KMS-11 (cell line): ENCODE results near the gene PTCH1.
A peak's percentile ranks its signal among the peaks of the same experiment; 100 is the strongest.

ENCODE experiments used
- H2AFZ ChIP-seq: fragments of 200-600 bp; sonication (generic); 2 replicates; pipeline ENCODE4 v1.6.1; 2016; ENCODE audit warnings: antibody characterized with exemption, mixed run types, low read depth
- H3K27ac ChIP-seq: fragments of 200-600 bp; sonication (generic); 2 replicates; pipeline ENCODE4 v1.6.1; 2016; ENCODE audit warnings: mild to moderate bottlenecking, mixed run types
- H3K27me3 ChIP-seq: fragments of 200-600 bp; sonication (generic); 2 replicates; pipeline ENCODE4 v1.6.1; 2017; ENCODE audit warnings: mild to moderate bottlenecking, low read depth, mixed run types, moderate library complexity; ENCODE audit not compliant: insufficient read depth
- H3K36me3 ChIP-seq: fragments of 200-600 bp; sonication (generic); 2 replicates; pipeline ENCODE4 v1.6.1; 2017; ENCODE audit warnings: mild to moderate bottlenecking, mixed run types; ENCODE audit not compliant: insufficient read depth
- H3K4me1 ChIP-seq: fragments of 200-600 bp; sonication (generic); 2 replicates; pipeline ENCODE4 v1.6.1; 2016; ENCODE audit warnings: mild to moderate bottlenecking, low read depth, mixed run types; ENCODE audit not compliant: poor library complexity, severe bottlenecking
- H3K4me2 ChIP-seq: fragments of 200-600 bp; sonication (generic); 2 replicates; pipeline ENCODE4 v1.7.0; 2016; ENCODE audit warnings: mild to moderate bottlenecking, mixed run types
- H3K4me3 ChIP-seq: fragments of 200-600 bp; sonication (generic); IDR thresholded peaks from 2 replicates; pipeline ENCODE4 v1.6.1; 2017; ENCODE audit warnings: low read depth, low read length, mixed read lengths; ENCODE audit not compliant: insufficient read depth
- H3K79me2 ChIP-seq: fragments of 200-600 bp; sonication (generic); 2 replicates; pipeline ENCODE4 v1.6.1; 2016; ENCODE audit warnings: low read depth, mixed run types; ENCODE audit not compliant: insufficient read depth
- H3K9ac ChIP-seq: fragments of 200-600 bp; sonication (generic); 2 replicates; pipeline ENCODE4 v1.6.1; 2016; ENCODE audit warnings: mild to moderate bottlenecking, mixed run types
- H4K20me1 ChIP-seq: fragments of 200-600 bp; sonication (generic); 2 replicates; pipeline ENCODE4 v1.6.1; 2016; ENCODE audit warnings: mild to moderate bottlenecking, mixed run types; ENCODE audit not compliant: insufficient read depth
- TF ChIP-seq, protein P1 (sequence below): fragments of 200-600 bp; sonication (generic); conservative IDR thresholded peaks from 2 replicates; pipeline ENCODE4 v1.6.1; 2017; ENCODE audit warnings: low read depth, mild to moderate bottlenecking, antibody characterized with exemption, low read length, moderate library complexity, mixed read lengths

PTCH1 gene

DNA sequence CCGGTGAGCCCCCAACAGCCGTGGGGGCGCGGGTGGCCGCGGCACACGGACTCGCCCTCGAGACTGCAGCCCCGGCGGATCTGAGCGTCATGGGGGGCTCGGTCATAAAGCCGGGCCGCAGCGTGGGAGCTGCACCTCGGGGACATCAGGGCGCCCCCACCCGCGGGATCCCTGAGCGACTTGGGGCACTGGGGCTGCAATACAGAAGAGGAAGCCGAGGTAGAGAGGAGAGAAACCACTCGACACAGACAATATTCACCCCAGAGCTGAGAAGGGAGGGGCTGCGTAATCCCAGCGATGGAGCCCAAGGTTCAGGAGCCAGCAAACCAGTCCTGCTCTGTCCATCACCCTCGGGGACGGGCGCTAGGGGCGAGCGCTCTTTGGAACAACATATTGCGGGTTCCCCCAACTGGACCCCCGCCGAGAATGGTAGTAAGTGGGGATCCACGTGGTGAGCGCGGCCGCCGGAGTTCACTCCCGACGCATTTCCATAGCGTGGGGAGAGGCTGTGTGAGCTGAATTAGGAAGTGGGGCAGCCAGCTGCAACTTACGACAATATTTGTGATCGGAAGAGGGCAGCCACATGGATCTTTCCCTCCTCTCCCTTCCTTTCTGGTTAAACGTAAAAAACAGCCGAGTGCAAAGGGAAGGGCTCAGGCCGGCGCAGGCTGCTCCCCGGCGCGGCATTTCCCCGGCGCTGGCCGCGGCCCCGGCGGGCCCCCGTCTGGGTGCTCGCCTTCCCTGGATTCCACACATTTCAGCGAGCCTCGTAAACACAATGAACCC is 9.9 kb downstream of the PTCH1 start:
- Histone ChIP-seq H3K4me2 (peak overlapping the region; percentile 44), H2AFZ (peak overlapping the region; percentile 45), H3K79me2 (peaks cover 37% of the 10 kb centered on the region; the same call in 1 of the 2 replicates)

GRCh38 chr9:95506428-95506677 is 10.4 kb downstream of the PTCH1 start:
- H3K4me2 ChIP-seq, result peak overlapping the region; percentile 44; the same call in 1 of the 2 replicates
- H3K27me3 ChIP-seq, result no peaks in the 10 kb centered on the region
- TF ChIP-seq, protein P1, sequence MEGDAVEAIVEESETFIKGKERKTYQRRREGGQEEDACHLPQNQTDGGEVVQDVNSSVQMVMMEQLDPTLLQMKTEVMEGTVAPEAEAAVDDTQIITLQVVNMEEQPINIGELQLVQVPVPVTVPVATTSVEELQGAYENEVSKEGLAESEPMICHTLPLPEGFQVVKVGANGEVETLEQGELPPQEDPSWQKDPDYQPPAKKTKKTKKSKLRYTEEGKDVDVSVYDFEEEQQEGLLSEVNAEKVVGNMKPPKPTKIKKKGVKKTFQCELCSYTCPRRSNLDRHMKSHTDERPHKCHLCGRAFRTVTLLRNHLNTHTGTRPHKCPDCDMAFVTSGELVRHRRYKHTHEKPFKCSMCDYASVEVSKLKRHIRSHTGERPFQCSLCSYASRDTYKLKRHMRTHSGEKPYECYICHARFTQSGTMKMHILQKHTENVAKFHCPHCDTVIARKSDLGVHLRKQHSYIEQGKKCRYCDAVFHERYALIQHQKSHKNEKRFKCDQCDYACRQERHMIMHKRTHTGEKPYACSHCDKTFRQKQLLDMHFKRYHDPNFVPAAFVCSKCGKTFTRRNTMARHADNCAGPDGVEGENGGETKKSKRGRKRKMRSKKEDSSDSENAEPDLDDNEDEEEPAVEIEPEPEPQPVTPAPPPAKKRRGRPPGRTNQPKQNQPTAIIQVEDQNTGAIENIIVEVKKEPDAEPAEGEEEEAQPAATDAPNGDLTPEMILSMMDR, result no peak
- H3K27ac ChIP-seq, result peak overlapping the region; percentile 84
- H2AFZ ChIP-seq, result peak overlapping the region; percentile 45
- no peaks in the 10 kb centered on the region for H4K20me1 ChIP-seq
- H3K36me3 ChIP-seq, result no peaks in the 10 kb centered on the region
- peak overlapping the region; percentile 79 for H3K9ac ChIP-seq
- H3K4me1 ChIP-seq, result peaks cover 30% of the 10 kb centered on the region
- peaks cover 38% of the 10 kb centered on the region; the same call in 1 of the 2 replicates for H3K79me2 ChIP-seq
- no peak overlapping the region for H3K4me3 ChIP-seq

More for the DNA sequence above, 9.9 kb downstream of the PTCH1 start:
- H3K4me3 ChIP-seq, result peak overlapping the region; percentile 50
- no peaks in the 10 kb centered on the region for H3K27me3 ChIP-seq
- H3K27ac ChIP-seq, result peak overlapping the region; percentile 84
- no peaks in the 10 kb centered on the region for H4K20me1 ChIP-seq
- no peaks in the 10 kb centered on the region for H3K36me3 ChIP-seq
- H3K4me1 ChIP-seq, result peaks cover 32% of the 10 kb centered on the region
- peak overlapping the region; percentile 79 for H3K9ac ChIP-seq
- TF ChIP-seq, protein P1, result no peak

DNA sequence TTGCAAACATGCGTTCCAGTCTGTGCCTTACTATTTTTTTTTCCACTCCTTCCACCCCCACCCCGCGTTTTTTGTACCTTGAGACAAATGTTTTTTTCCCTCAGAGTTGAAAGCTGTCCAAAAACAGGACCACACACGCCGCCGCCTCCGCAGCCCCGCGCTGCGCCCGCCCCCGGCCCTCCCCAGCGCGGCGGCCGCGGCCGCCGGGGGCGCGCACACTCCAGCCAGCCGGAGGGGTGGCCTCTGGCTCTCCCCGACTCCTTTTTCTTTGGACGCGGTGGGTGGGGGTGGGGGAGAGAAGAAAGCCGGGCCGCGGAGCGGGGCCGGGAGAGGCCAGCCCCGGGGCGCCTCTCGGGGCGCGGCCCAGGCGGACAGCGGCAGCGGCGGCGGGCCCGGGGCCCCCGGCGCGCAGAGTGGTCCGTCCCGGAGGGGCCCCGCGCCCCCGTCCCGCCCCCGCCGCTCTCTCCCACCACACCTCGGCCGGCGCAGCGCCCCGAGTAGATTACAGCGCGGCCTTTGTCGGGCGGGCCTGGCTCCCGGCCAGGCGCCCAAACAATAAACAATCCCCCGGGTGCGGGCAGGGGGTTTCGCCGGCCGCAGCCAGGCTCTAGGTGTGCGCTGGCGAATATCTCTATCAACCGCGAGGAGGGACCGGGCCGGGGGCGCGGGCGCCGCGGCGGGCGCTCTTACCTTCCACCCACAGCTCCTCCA is 10.9 kb downstream of the PTCH1 start:
- Histone ChIP-seq H3K4me2 (peak overlapping the region; percentile 85), H3K4me3 (no peak overlapping the region), H3K36me3 (no peaks in the 10 kb centered on the region), H3K79me2 (peaks cover 42% of the 10 kb centered on the region; the same call in 1 of the 2 replicates), H4K20me1 (no peaks in the 10 kb centered on the region), H3K9ac (peak overlapping the region; percentile 79), H3K27ac (peak overlapping the region; percentile 84), H2AFZ (peak overlapping the region; percentile 45), H3K4me1 (peaks cover 30% of the 10 kb centered on the region), H3K27me3 (no peaks in the 10 kb centered on the region)
- TF ChIP-seq, protein P1, result no peak

DNA sequence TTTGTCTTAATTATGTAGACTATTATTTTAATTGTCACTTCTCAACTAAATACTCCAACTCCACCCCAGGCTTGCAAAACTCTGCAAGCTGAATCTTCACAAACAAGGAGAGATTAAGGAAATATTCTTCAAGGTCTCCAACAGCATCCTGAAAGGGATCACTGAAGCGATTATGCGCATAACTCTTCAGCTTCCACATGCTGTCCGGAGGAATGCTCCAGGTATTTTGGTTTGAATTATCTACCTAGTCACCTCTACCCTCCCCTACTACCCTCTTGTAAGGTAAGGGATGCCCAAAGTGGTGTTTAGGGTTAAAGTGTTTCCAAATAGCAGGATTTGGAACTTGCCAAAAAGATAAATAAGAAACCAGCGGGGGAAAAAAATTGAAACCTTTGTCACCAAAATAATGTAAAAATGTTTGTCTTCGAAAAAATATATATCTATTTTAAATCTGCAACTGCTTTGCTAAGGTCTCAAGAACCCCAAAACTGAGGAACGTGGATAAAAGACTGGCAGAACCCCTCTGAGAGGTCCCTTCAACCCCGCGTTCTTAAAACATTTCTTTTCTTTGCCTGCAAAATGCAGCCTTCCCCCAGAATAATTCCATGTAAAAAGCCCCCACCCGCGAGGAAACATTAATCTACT is 11.6 kb downstream of the PTCH1 start:
- Histone ChIP-seq H3K27ac (peak overlapping the region; percentile 19; the same call in 1 of the 2 replicates), H3K4me3 (no peak overlapping the region), H3K27me3 (no peaks in the 10 kb centered on the region), H3K36me3 (no peaks in the 10 kb centered on the region), H3K9ac (peak overlapping the region; percentile 79; the same call in 1 of the 2 replicates), H4K20me1 (no peaks in the 10 kb centered on the region), H2AFZ (peak overlapping the region; percentile 33; the same call in 1 of the 2 replicates), H3K4me1 (peaks cover 30% of the 10 kb centered on the region), H3K79me2 (peaks cover 48% of the 10 kb centered on the region; the same call in 1 of the 2 replicates), H3K4me2 (peak overlapping the region; percentile 85)
- TF ChIP-seq, protein P1, result no peak
